Motor neuron (in vitro differentiated cells): ENCODE results near the gene GRAMD2B. TPM values are rescaled to one million over a fixed set of nuclear protein-coding genes. Genes with fewer than 3 reads are reported as not detected.

ENCODE experiments used
- ATAC-seq, 8 experiments: fragments of 200-7000 bp; cut with Tn5 transposase; replicated peaks in 6 of 8; 2 replicates each; pipeline ENCODE4 v1.8.0; 2021; ENCODE audit warnings: mild to moderate bottlenecking in 8 of 8, moderate library complexity in 8 of 8
- H3K27ac ChIP-seq, 2 donors: fragments of 250-450 bp; sonication (Bioruptor Pico); 2 replicates each; pipeline ENCODE4 v1.9.0; 2021; ENCODE audit warnings: antibody characterized with exemption in 2 of 2, mild to moderate bottlenecking in 2 of 2, moderate library complexity in 1 of 2
- H3K4me1 ChIP-seq, 2 donors: fragments of 250-450 bp; sonication (Bioruptor Pico); replicated peaks in 1 of 2; 2 replicates each; pipeline ENCODE4 v1.6.1; 2021; ENCODE audit warnings: antibody characterized with exemption in 2 of 2, mild to moderate bottlenecking in 2 of 2, moderate library complexity in 1 of 2
- H3K4me3 ChIP-seq, 5 donors: fragments of 250-450 bp; sonication (Bioruptor Pico); 2 replicates each; pipeline ENCODE4 v1.9.0; 2021; ENCODE audit warnings: antibody characterized with exemption in 5 of 5, mild to moderate bottlenecking in 5 of 5, moderate library complexity in 4 of 5
- WGBS, 10 experiments: fragments of 450-650 bp; shearing (Covaris generic); methylation state at CpG; one replicate each; pipeline ENCODE4 v1.0.0; 2022; 5-methylcytosine and 5-hydroxymethylcytosine counted together
- in situ Hi-C, 9 experiments: fragments of 400-800 bp; cut with MboI; loops; one replicate each; pipeline ENCODE4 v1.15.0; 2021; ENCODE audit warnings: low sequenced_read_pairs in 9 of 9, low pct_unique_long_range_greater_than_20kb in 2 of 9; ENCODE audit not compliant: unreplicated experiment in 9 of 9
- total RNA-seq, 8 experiments: library from RNA; unstranded; fragments of 300-600 nt; gene quantifications; 2 replicates each; pipeline versions ENCODE4 v1.2.3 to v1.2.4, GENCODE V29; 2022

The GRAMD2B gene
- total RNA-seq, 8 experiments from 2014 or later = 0.33 to 19.5 (median 4.4) TPM

DNA sequence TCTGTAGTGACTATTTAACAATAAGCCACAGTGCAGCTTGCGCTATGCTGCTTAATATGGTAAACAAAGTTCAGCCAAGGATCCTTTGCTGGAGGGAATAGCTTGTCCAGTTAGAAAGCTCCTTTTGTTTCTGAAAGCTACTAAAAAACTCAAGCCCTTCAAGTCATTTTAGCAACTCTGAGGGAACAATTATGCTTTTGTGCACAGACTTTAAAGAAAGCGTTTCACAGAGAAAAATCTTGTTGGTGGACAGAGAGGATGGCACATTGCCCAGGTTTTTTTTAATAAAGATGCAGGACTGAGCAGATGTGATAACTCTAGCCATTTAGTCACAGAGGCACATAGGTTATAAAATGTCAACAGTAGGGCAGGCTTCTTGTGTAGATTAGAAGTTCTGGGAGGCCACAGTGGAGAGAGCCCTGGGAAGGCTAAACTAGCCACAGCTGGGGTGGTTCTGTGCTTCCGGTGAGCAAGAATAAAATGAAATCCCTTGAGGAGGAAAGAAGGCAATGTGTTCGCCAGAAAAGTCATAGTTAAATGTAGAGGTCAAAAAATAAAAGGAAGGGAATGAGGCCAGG is 108.4 kb downstream of the GRAMD2B start:
- Histone ChIP-seq H3K4me3 (no peak overlapping the region), H3K4me1 (peaks cover 7 to 8% of the 10 kb centered on the region in 2 donors), H3K27ac (no peak overlapping the region)
- ATAC-seq = peak in 6 of 8 experiments; percentile 36 to 93 (median 76)
- in situ Hi-C loops = loop anchor here in 6 of 9 experiments (10.0 to 25.0 kb wide), 5 partner anchors 169 to 297 kb away; no protein-coding TSS in a partner anchor
- WGBS, 10 experiments = 0 to 80% (median 53%) methylated on average over 1 to 4 of the region's 4 CpGs

GRCh38 chr5:126534553-126534952 is 111.3 kb downstream of the GRAMD2B start:
- 100% methylated on average over 1 of the region's 1 CpG; no CpG with 5 or more reads in 9 of the 10 experiments for WGBS, 10 experiments
- Histone ChIP-seq H3K27ac (no peak overlapping the region), H3K4me1 (peaks cover 8 to 9% of the 10 kb centered on the region in 2 donors), H3K4me3 (no peak overlapping the region)
- ATAC-seq = no peak
- in situ Hi-C loops = loop anchor here in 6 of 9 experiments (10.0 to 25.0 kb wide), 5 partner anchors 172 to 300 kb away; no protein-coding TSS in a partner anchor

DNA sequence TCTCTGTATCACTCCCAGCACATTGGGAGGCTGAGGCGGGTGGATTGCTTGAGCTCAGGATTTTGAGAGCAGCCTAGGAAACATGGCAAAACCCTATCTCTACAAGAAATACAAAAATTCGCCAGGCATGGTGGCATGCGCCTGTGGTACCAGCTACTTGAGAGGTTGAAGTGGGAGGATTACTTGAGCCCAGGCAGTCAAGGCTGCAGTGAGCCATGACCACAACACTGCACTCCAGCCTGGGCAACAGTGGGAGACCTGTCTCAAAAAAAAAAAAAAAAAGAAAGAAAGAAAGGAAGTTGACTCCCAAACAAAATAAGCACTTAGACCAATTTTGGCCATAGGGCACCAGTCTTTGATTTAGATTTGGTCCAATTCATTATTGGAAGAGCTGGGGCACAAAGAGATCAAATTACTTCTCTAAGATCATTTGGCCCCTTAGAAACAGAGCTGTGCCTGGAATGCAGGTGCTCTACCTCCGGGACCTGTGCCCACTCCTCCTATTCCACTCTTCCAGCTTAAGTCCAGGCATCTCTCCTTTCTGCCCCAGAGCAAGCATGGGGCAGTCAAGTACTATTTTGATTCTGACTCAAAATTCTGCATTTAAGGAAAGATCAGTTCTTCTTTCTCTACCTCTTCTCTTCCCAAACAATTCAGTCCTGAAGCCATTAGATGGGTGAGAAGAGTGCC is 112.8 kb downstream of the GRAMD2B start:
- ATAC-seq = no peak
- WGBS, 10 experiments = 85 to 100% (median 97%) methylated on average over 1 to 4 of the region's 4 CpGs; no CpG with 5 or more reads in 4 of the 10 experiments
- in situ Hi-C loops = loop anchor here in 6 of 9 experiments (10.0 to 25.0 kb wide), 5 partner anchors 174 to 301 kb away; no protein-coding TSS in a partner anchor
- H3K27ac ChIP-seq = no peak overlapping the region
- H3K4me1 ChIP-seq = peaks cover 8 to 9% of the 10 kb centered on the region in 2 donors
- H3K4me3 ChIP-seq = no peak overlapping the region

DNA sequence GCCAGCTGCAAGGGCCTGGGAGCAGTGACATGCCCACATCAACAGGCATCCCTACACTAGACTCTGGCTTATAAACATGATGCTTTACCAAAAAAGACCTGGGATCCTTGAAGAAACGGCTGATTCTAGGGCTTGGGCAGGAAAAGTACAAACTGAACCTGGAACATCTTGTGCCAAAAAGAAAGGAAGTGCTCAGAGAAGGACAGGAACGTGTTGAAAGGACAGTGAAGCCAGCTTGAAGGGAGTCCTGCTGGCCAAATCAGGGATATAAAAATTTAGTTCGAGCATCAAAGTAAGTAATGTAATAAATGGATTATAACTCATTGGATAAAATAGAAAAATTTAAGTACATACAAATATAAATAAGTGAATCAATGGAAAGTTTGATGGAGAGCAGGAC is 113.7 kb downstream of the GRAMD2B start:
- in situ Hi-C loops = loop anchor here in 6 of 9 experiments (10.0 to 25.0 kb wide), 5 partner anchors 175 to 302 kb away; no protein-coding TSS in a partner anchor
- Histone ChIP-seq H3K27ac (no peak overlapping the region), H3K4me3 (no peak overlapping the region), H3K4me1 (peaks cover 4% of the 10 kb centered on the region in 2 donors)
- ATAC-seq = no peak
- 21 to 96% (median 82%) methylated on average over 1 to 3 of the region's 3 CpGs for WGBS, 10 experiments

DNA sequence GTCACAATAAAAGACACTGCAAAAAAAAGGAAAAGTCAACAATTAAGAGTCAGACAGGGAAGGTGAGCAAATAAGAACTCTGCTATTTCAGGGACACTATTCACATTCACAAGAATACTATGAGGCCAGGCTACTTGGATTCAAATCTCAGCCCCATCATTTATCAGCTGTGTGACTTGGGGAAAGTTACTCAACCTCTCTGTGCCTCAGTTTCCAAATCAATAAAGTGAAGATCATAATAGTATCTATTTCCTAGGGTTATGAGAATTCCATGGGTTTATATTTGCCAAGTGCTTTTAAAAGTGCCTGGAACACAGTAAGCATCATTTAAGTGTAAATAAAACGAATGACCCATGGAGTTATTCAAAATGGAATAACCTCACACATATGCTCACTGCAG is 115.4 kb downstream of the GRAMD2B start:
- Histone ChIP-seq H3K27ac (no peak overlapping the region), H3K4me1 (peaks cover 0 to 2% of the 10 kb centered on the region in 2 donors), H3K4me3 (no peak overlapping the region)
- ATAC-seq = no peak
- in situ Hi-C loops = loop anchor here in 6 of 9 experiments (10.0 to 25.0 kb wide), 5 partner anchors 176 to 304 kb away; no protein-coding TSS in a partner anchor
- 22 to 100% (median 80%) methylated on average over 1 of the region's 1 CpG; no CpG with 5 or more reads in 5 of the 10 experiments for WGBS, 10 experiments

GRCh38 chr5:126540631-126541030 is 117.4 kb downstream of the GRAMD2B start:
- ATAC-seq = no peak
- peaks cover 0 to 2% of the 10 kb centered on the region in 2 donors for H3K4me1 ChIP-seq
- in situ Hi-C loops = loop anchor here in 4 of 9 experiments (10.0 to 25.0 kb wide), 3 partner anchors 178 to 203 kb away; no protein-coding TSS in a partner anchor
- H3K4me3 ChIP-seq = no peak overlapping the region
- H3K27ac ChIP-seq = no peak overlapping the region
- WGBS, 10 experiments = 0 to 100% (median 88%) methylated on average over 1 to 5 of the region's 5 CpGs

GRCh38 chr5:126542441-126542840 is 119.2 kb downstream of the GRAMD2B start:
- H3K4me3 ChIP-seq = no peak overlapping the region
- WGBS, 10 experiments = 40 to 100% (median 67%) methylated on average over 1 to 2 of the region's 2 CpGs; no CpG with 5 or more reads in 3 of the 10 experiments
- no peak for ATAC-seq
- H3K4me1 ChIP-seq = peaks cover 0 to 2% of the 10 kb centered on the region in 2 donors
- in situ Hi-C loops = loop anchor here in 4 of 9 experiments (10.0 to 25.0 kb wide), 3 partner anchors 180 to 205 kb away; no protein-coding TSS in a partner anchor
- H3K27ac ChIP-seq = no peak overlapping the region

- 80 to 100% (median 88%) methylated on average over 1 of the region's 1 CpG; no CpG with 5 or more reads in 3 of the 10 experiments for WGBS, 10 experiments
- no peak overlapping the region for H3K27ac ChIP-seq
Observed at GRCh38 chr5:126543009-126543408, 119.8 kb downstream of the GRAMD2B start.

GRCh38 chr5:126543660-126544059 is 120.5 kb downstream of the GRAMD2B start:
- Histone ChIP-seq H3K4me3 (no peak overlapping the region), H3K27ac (no peak overlapping the region), H3K4me1 (peaks cover 0 to 2% of the 10 kb centered on the region in 2 donors)
- 60 to 100% (median 90%) methylated on average over 1 to 2 of the region's 2 CpGs; no CpG with 5 or more reads in 3 of the 10 experiments for WGBS, 10 experiments
- in situ Hi-C loops = loop anchor here in 4 of 9 experiments (10.0 to 25.0 kb wide), 3 partner anchors 181 to 206 kb away; no protein-coding TSS in a partner anchor
- no peak for ATAC-seq

More at GRCh38 chr5:126543009-126543408, 119.8 kb downstream of the GRAMD2B start:
- H3K4me1 ChIP-seq = peaks cover 0 to 2% of the 10 kb centered on the region in 2 donors
- in situ Hi-C loops = loop anchor here in 4 of 9 experiments (10.0 to 25.0 kb wide), 3 partner anchors 181 to 206 kb away; no protein-coding TSS in a partner anchor
- ATAC-seq = no peak
- no peak overlapping the region for H3K4me3 ChIP-seq

Other genes with a start within 250 kb of the GRAMD2B start
- gene ALDH7A1, start 171.8 kb downstream of the GRAMD2B start, total RNA-seq = 100 to 1,000 TPM in 1 of 8 experiments, 10 to 100 TPM in 6, 1 to 10 TPM in 1; 8.7 to 106 (median 32.0) TPM
- 10 to 100 TPM; 38.9 to 85.4 (median 55.7) TPM for gene PHAX, start 177.5 kb downstream of the GRAMD2B start, total RNA-seq